Keratinocyte (primary cell): Measurements from ENCODE around the gene CSNK1D. TPM values are rescaled to one million over a fixed set of nuclear protein-coding genes. Genes with fewer than 3 reads are reported as not detected.

Experiments
- DNase-seq: peaks from one replicate; pipeline ENCODE4 v3.0.0-alpha.2; 2011; ENCODE audit warnings: low read depth, missing footprints, low spot score
- FAIRE-seq: peaks from 2 replicates; lab custom pipeline; 2011; peaks lifted over from hg19 to GRCh38; lab: Jason Lieb, UNC
- H2AFZ ChIP-seq: 2 replicates; pipeline ENCODE4 v1.6.0; 2012; ENCODE audit warnings: low read length, control low read depth, inconsistent platforms; ENCODE audit not compliant: control insufficient read depth
- H3K27ac ChIP-seq: 2 replicates; pipeline ENCODE4 v1.5.1; 2011; ENCODE audit warnings: low read length; ENCODE audit not compliant: control insufficient read depth, insufficient read depth
- H3K27me3 ChIP-seq: 3 replicates; pipeline ENCODE4 v1.6.0; 2011; ENCODE audit warnings: low read length; ENCODE audit not compliant: control insufficient read depth, insufficient read depth; ENCODE audit errors: extremely low read depth
- H3K36me3 ChIP-seq, 2 experiments: 2 replicates in 1 of 2; 3 replicates in 1 of 2; pipeline ENCODE4 v1.5.1; 2011; ENCODE audit warnings: low read length in 2 of 2, mild to moderate bottlenecking in 1 of 2; ENCODE audit not compliant: control insufficient read depth in 2 of 2, insufficient read depth in 2 of 2; ENCODE audit errors: extremely low read depth in 1 of 2
- H3K4me1 ChIP-seq: 3 replicates; pipeline ENCODE4 v1.5.1; 2011; ENCODE audit warnings: low read length; ENCODE audit not compliant: control insufficient read depth, insufficient read depth; ENCODE audit errors: extremely low read depth
- H3K4me2 ChIP-seq: 3 replicates; pipeline ENCODE4 v1.6.0; 2011; ENCODE audit warnings: low read depth, low read length; ENCODE audit not compliant: control insufficient read depth, insufficient read depth; ENCODE audit errors: extremely low read depth
- H3K4me3 ChIP-seq, 3 experiments: fragments of 200-600 bp in 1 of 3; sonication (generic) in 1 of 3; 2 replicates in 2 of 3; 3 replicates in 1 of 3; pipeline ENCODE4 v1.5.1; 2011 to 2016; ENCODE audit warnings: low read length in 3 of 3, mild to moderate bottlenecking in 3 of 3, control low read depth in 2 of 3, inconsistent platforms in 1 of 3, low read depth in 1 of 3, mixed read lengths in 1 of 3, mixed run types in 1 of 3, moderate library complexity in 1 of 3; ENCODE audit not compliant: control insufficient read depth in 2 of 3, insufficient read depth in 2 of 3; ENCODE audit errors: extremely low read depth in 1 of 3
- H3K79me2 ChIP-seq: 2 replicates; pipeline ENCODE4 v1.6.0; 2012; ENCODE audit warnings: low read length; ENCODE audit not compliant: control insufficient read depth, insufficient read depth
- H3K9ac ChIP-seq: 3 replicates; pipeline ENCODE4 v1.6.0; 2011; ENCODE audit warnings: low read length; ENCODE audit not compliant: control insufficient read depth, insufficient read depth; ENCODE audit errors: extremely low read depth
- H3K9me1 ChIP-seq: 3 replicates; pipeline ENCODE4 v1.6.0; 2011; ENCODE audit warnings: low read length; ENCODE audit not compliant: control insufficient read depth, insufficient read depth; ENCODE audit errors: extremely low read depth
- H3K9me3 ChIP-seq: 2 replicates; pipeline ENCODE4 v1.5.1; 2012; ENCODE audit warnings: low read depth, low read length; ENCODE audit not compliant: control insufficient read depth
- H4K20me1 ChIP-seq: 3 replicates; pipeline ENCODE4 v1.6.0; 2011; ENCODE audit warnings: low read length; ENCODE audit not compliant: control insufficient read depth, insufficient read depth; ENCODE audit errors: extremely low read depth
- CTCF ChIP-seq, 3 experiments: IDR thresholded peaks in 1 of 3; conservative IDR thresholded peaks in 1 of 3; optimal IDR thresholded peaks in 1 of 3; 2 replicates in 2 of 3; 3 replicates in 1 of 3; pipeline versions ENCODE3 to v1.5.1; 2011; ENCODE audit warnings: low read length in 3 of 3, mild to moderate bottlenecking in 3 of 3, moderate library complexity in 2 of 3, control low read depth in 1 of 3, inconsistent platforms in 1 of 3; ENCODE audit not compliant: insufficient read depth in 2 of 3; ENCODE audit errors: extremely low read depth in 1 of 3
- EZH2 ChIP-seq: IDR thresholded peaks from one replicate; pipeline ENCODE4 v1.6.1; 2012; ENCODE audit warnings: inconsistent platforms, mild to moderate bottlenecking, low read length, moderate library complexity
- dilution Hi-C: fragments of 300-500 bp; cut with MboI; formaldehyde crosslinking; loops from one replicate; pipeline ENCODE4 v1.7.0; 2020; ENCODE audit warnings: low sequenced_read_pairs; ENCODE audit not compliant: extremely low pct_ligation_motif_present
- polyA plus RNA-seq, 5 experiments: library from polyadenylated mRNA; depleted of rRNA in 3 of 5; stranded (reverse) in 3 of 5; stranded (forward) in 1 of 5; unstranded in 1 of 5; fragments of >200 nt; gene quantifications; 1 replicate in 1 of 5; 2 replicates in 3 of 5; 3 replicates in 1 of 5; pipeline versions ENCODE4 v1.2.1 to v1.2.3, GENCODE V29; 2011 to 2012; ENCODE audit warnings: missing spikeins in 2 of 5, low read depth in 1 of 5, low replicate concordance in 1 of 5

The CSNK1D gene
- polyA plus RNA-seq, 1 donor (not counting 4 experiments of a cell fraction or from before 2014, with no cell fraction given) = 86.0 TPM

- no peak for DNase-seq
- dilution Hi-C loops = no loop called here
- Histone ChIP-seq H3K4me2 (no peak overlapping the region), H3K27ac (no peak overlapping the region), H3K9me3 (no peaks in the 10 kb centered on the region), H3K36me3 (peaks cover 25 to 31% of the 10 kb centered on the region in 2 experiments), H3K27me3 (no peaks in the 10 kb centered on the region), H3K79me2 (no peaks in the 10 kb centered on the region), H3K9me1 (no peaks in the 10 kb centered on the region), H3K4me1 (no peaks in the 10 kb centered on the region), H3K4me3 (no peak overlapping the region), H3K9ac (no peak overlapping the region), H4K20me1 (no peaks in the 10 kb centered on the region), H2AFZ (no peak overlapping the region)
- TF ChIP-seq EZH2 = no peak
- no peak for TF ChIP-seq CTCF (optimal IDR thresholded peaks at IDR 0.05 in 1 of 3, IDR thresholded peaks at IDR 0.05 in 1 of 3, conservative IDR thresholded peaks at IDR 0.05 in 1 of 3; ENCODE audit: extremely low read depth in 1 of 3, insufficient read depth in 2 of 3, low read length in 3 of 3)
- FAIRE-seq = no peak
Measured at GRCh38 chr17:82198092-82198491, 75.4 kb downstream of the CSNK1D start.

- no peak for FAIRE-seq
Measured at GRCh38 chr17:82195675-82196672, 77.5 kb downstream of the CSNK1D start.

More at GRCh38 chr17:82195675-82196672, 77.5 kb downstream of the CSNK1D start:
- Histone ChIP-seq H3K4me2 (no peak overlapping the region), H3K4me1 (no peaks in the 10 kb centered on the region), H4K20me1 (no peaks in the 10 kb centered on the region), H3K9ac (no peak overlapping the region), H3K9me1 (no peaks in the 10 kb centered on the region), H3K9me3 (no peaks in the 10 kb centered on the region), H3K79me2 (no peaks in the 10 kb centered on the region), H3K4me3 (no peak overlapping the region), H2AFZ (no peak overlapping the region), H3K36me3 (peaks cover 25 to 35% of the 10 kb centered on the region in 2 experiments), H3K27ac (no peak overlapping the region), H3K27me3 (no peaks in the 10 kb centered on the region)
- TF ChIP-seq EZH2 = no peak
- TF ChIP-seq CTCF (optimal IDR thresholded peaks at IDR 0.05 in 1 of 3, IDR thresholded peaks at IDR 0.05 in 1 of 3, conservative IDR thresholded peaks at IDR 0.05 in 1 of 3; ENCODE audit: extremely low read depth in 1 of 3, insufficient read depth in 2 of 3, low read length in 3 of 3) = no peak
- dilution Hi-C loops = no loop called here
- DNase-seq = no peak
